HPDE6-E6E7 (cell line): ENCODE measurements around the gene PDE4B.
"Not testable (repeated sequence)": the region's sequence is repeated elsewhere in the genome, so short reads cannot be mapped to it uniquely, and the experiment has no call there.

Experiments used
- DNase-seq: peaks from one replicate; pipeline ENCODE4 v3.0.0; 2011; ENCODE audit warnings: missing footprints; ENCODE audit errors: extremely low spot score

PDE4B gene

DNA sequence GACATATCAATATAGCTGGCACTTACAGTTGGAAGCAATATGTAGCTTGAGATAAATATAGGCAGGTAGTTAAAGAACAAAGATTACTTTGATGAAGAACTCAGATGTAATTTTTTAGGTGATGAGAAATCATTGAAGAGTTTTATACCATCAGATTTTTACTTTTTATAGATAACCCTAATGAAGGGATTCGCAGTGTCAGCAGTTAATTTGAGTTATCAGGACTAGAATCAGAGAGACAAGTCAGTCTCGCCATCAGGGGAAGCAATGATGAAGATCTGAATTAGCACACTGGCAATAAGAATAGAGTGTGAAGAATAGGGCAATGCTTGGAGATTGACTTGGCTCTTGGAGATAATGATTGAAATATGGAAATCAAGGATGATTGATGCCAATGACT, 342.5 kb downstream of the PDE4B start:
- no peak for DNase-seq

DNA sequence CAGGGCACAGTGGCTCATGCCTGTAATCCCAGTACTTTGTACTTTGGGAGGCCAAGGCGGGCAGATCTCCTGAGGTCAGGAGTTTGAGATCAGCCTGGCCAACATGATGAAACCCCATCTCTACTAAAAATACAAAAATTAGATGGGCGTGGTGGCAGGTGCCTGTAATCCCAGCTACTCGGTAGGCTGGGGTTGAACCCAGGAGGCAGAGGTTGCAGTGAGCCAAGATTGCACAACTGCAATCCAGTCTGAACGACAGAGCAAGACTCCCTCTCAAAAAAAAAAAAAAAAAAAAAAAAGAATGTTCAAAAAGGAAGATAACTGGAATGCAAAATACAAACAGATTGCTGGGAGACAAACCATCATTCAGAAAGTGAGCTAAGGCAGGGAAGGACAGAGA, 343.7 kb downstream of the PDE4B start:
- DNase-seq = not testable (repeated sequence)

DNA sequence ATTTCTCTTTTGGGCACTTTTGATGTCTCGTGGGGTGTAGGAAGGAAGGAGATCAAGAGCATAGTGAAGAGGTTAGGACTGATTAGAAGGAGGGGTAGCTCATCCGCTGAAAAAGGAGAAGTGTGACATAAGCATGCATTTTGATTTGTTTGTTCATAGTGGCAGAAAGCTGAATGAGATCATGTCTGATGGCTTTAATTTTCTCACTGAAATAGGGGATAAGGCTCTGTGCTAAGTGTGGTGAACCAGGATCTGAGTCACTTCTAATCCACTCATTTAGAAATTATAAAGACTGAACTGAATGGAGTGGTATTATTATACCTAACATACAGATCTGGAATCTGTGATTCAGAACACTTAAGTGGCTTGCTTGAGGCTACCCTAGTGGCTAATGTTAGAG, 344.5 kb downstream of the PDE4B start:
- DNase-seq = no peak

DNA sequence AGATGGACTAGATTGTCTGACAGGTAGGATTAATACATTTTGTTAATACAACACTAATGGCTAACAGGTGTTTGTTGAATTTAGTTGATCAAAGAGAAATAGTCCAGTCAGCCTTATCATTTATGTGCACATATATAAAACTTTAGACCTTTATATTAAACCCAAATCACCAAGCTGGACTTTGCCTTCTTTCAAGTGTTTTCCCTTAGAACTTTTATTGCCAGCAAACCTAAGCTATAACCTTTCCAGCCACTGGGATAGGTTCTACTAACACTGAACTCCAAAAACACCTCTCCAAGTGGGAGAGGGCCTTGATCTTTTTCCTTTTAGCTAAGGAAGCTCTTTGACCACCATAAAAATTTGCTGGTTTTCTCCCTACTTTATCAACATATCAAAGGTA, 345.9 kb downstream of the PDE4B start:
- no peak for DNase-seq

DNA sequence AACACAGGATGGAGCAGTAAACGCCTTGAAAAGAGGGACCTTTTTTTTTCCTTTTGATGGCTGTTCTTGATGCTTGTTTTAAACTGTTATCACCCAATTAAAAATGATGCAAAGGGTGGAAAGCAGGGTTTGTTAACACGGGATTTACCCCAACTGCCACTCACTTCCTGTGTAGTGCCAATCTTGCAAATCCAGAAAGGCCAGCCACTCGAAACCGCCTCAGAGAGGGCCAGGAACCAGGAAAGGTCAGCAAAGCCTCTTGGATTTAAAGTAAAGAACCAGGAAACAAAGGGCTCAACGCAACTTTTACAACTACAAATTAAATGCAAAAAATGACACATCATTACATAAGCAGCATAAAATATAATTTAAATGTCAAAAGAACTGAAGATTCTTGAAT, 347.4 kb downstream of the PDE4B start:
- DNase-seq = no peak

DNA sequence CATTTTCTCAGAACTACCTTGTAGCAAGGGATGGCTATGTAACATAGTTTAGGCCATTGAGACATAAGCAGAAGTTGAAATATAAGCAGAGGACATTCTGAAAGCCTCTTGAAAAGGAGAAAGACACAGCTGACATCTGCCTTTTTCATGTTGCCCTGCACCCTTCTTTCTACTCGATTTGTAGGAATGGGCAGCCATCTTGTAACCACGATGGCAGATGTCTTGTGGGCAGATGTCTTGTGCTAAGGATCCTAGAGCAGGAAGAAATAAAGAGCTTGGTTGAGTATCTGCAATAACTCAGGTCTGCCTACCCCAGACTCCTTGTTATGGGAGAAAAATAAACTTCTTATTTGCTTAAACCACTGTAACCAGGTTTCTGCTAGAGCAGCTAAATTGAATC, 351.0 kb downstream of the PDE4B start:
- DNase-seq = no peak

DNA sequence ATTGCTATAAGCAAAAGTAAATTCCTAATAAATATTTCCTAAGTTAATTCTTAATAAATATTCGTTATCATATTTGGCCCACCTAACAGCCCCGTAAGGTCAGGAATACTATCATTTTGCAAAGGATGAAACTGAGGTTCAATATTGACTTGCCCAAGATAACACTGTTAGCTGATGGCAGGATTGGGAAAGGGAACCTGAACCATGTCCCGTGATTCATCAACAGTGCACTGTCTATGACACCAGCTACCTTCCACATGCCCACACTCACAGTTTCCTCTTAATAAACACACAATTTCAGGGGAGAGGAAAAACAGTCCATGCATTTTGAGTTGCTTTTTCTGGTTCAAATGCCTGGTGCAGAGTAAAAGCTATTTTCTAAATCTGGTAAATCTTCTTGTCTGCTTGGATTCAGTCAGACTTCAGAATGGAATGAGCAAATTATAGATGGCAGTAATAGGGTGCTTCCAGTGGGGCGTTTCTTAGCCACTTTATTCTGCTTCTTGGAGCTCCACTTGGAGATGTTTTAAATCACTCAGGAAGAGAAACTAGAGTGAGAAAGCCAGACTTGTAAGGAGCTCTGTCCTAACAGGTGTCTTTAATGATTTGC, 354.6 kb downstream of the PDE4B start:
- no peak for DNase-seq

DNA sequence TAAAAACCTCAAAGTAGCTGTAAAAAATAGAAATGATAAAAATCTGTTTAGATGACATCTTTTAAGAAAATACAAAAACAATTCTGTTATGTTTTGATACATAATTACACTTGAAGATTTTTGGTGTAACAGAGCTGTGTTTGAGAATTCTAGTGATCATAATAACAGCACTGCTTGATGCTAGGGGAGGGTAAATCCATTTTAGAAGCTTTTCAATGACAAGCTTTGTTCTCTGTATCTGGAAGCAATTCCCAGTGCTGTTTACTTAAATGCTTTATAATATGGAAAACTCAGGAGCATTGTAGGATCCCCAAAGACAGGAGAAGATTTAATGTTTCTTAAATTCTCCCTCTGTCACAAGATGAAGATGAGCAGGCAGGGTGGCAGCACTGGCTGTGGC, 359.3 kb downstream of the PDE4B start:
- DNase-seq = no peak

DNA sequence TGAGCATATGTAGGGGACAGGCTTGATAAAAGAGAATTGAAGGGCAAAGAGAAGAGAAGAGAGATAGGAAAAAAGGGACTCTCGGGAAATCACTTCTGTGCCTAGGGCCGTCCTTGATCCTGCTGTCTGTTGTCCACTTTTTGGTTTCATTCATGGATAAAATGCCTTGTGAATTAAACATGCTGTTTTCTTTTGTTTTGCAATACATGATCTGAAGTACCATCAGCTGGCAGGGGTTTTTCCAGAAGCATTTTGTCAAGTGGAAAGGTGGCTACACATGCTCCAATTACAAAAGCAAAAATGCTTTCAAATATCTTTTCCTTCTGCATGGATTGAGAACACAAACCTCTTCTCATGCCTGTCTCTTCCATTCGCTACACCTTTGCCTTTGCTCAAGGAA, 361.7 kb downstream of the PDE4B start:
- no peak for DNase-seq

DNA sequence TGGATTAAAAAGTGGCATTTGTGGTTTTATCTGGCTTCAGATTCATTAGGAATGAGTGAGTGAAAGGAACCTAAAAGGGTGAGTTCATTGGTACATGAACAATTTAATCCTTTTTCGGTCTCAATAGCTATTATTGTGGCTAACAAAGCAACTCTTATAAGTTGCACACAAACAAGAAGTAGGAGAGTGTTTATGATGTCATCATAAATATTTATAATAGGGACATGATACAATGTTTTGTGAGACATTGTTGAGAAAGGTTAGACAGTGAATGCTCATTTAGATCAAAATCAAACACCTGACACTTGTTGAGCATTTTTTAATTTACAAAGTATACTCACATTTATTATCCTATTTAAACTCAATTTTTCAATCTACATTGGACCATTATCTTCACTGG, 363.4 kb downstream of the PDE4B start:
- no peak for DNase-seq

DNA sequence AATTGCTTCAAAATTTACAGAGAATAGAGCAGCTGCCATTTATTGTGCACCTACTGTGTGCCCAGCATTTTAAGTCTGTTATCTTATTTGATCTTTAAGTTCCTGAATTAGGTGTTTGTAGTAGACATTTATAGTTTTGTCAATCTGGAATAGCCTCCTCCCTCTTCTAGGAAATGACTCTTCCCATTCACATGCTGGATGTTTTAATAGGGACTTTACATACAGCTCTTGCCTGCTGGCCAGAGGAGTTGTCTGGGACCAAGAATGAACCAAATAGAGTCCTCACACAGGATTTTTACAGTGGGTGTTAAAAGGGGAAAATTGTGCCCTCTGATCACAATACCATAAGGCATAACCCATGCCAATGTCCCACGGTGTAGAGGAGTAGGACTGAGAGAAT, 367.1 kb downstream of the PDE4B start:
- no peak for DNase-seq

DNA sequence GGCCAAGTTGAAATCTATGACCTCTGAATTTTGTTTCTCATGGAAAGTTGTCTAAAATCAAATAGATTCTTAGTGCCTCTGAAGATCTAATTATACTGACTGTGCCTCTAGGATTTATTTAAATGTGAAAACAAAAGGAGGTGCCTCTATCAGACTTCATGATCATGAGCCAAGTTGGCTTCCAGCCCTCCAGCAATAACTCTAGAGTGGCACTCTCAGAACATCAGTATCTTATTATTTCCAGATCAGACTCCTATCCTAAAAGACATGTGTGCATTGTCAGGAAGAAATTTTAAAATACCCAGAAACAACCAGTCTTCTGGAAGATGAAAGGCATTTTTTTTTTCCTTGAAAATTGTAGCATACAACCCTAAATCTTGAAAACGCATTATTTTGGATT, 368.0 kb downstream of the PDE4B start:
- DNase-seq = no peak

DNA sequence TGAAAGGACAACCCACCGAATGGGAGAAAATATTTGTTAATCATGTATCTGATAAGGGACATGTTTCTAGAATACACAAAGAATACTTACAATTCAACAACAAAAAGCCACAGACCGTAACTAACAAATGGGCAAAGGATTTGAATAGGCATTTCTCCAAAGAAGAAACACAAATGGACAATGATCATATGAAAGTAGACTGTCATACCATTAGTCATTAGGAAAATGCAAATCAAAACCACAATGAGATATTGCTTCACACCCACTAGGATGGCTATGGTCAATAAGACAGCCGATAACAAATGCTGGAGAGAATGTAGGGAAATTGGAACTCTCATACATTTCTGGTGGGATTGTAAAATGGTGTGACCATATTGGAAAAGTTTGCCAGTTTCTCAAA, 374.1 kb downstream of the PDE4B start:
- DNase-seq = no peak

DNA sequence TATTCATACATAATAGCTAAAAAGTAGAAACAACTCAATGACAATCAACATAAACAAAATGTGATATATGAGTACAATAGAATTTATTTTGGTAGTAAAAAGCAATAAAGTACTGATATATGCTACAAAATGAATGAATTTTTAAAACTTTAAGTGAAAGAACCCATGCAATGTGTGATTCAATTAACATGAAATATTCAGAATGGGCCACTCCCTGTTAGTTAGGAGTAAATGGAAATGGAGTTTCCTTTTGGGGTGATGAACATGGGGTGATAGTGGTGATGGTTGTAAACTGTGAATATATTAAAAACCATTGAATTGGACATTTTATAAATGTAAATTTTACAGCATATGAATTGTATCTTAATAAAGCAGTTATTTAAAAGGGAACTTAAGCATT, 374.6 kb downstream of the PDE4B start:
- DNase-seq = no peak

DNA sequence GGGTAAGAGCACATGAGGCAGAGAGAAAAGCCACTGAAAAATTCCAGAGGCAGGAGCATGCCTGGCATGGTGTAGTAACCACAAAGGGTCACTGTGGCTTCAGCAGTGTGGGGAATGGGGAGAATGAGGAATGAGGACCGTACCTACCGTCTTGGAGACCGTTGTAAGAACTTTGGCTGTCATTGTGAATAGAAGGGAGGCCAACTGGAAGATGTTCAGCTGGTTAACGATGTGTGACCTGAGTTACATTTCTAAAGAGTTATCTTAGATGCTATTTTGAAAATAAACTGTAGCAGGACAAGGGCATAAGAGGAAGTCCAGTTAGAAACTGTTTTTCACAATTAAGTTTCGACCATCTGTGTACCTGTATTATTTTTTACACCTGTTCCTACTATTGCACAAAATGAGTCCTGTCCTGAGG, 375.8 kb downstream of the PDE4B start:
- no peak for DNase-seq

DNA sequence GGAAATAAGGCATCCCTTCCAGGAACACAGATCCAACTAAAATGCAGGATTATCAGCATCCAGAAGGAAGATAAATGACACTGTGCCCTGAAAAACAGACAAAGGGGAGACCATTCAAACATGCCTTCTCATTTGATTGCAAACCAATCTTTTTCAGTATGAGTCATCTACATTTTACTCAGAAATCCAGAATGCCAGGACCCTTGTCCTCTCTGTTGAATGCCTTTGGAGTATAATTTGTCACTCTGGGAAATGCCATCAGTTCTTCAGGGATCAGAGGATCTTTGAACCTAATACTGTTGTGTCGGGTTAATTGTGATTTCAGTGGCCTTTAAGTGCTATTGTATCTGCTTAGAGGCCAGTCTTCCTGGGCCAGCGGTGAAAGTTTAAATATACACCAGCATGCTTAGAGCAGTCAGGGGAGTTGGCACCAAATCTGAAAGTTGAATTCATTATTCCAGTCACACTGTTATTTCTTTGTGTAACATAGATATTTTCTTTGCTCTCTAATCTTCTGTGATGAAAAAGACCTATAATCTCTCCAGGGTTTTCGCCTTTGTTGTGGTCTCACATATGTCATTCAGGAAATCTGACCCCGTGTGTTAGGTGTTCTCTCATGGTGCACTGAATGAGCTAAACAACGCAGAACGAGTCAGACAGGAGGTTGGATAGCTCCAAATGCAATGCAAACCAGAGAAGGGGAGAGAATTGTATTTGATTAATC, 376.4 kb downstream of the PDE4B start:
- DNase-seq = no peak

DNA sequence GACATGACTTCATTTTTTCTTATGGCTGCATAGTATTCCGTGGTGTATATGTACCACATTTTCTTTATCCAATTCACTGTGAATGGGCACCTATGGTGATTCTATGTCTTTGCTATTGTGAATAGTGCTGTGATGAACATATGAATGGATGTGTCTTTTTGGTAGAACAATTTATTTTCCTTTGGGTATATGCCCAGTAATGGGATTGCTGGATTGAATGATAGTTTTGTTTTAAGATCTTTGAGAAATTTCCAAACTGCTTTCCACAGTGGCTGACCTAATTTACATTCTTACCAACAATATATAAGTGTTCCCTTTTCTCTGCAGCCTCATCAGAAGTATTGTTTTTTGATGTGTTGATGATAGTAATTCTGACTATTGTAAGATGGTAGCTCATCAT, 379.6 kb downstream of the PDE4B start:
- no peak for DNase-seq

DNA sequence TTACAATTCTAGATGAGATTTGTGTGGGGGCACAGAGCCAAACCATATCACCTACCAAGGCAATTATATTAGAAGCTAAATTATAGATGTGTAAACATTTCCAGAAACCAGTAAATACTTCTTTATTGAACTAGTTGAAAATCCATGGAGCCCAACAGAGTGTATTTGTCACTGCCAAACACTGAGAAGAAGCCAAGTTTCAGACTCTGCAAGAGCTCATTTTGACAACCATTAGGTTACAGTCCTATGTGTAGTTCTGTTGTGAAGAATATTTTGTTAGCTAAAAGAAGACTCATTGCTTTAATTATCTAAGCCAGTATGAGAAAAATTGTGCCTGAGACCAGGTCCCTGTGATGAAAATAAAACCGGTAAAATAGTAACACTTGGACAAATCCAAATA, 382.4 kb downstream of the PDE4B start:
- no peak for DNase-seq

DNA sequence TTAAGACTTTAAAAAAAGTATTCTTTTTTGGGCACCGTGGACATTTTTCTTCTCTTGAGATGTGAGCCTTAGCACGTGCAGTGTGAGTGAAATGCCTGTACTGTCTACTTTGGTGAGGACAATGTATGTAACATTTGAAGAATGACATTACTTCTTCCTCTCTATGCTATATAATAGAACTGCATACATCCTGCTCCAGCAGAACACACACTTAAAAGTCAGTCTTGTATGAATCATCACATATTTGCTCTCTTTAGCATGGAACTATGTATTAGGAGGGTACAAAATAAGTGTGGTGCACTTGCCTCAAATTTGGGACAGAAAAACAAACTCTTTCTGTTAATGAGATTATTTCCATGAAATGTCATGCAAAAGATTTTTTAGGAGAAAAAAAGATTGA, 382.9 kb downstream of the PDE4B start:
- DNase-seq = no peak

DNA sequence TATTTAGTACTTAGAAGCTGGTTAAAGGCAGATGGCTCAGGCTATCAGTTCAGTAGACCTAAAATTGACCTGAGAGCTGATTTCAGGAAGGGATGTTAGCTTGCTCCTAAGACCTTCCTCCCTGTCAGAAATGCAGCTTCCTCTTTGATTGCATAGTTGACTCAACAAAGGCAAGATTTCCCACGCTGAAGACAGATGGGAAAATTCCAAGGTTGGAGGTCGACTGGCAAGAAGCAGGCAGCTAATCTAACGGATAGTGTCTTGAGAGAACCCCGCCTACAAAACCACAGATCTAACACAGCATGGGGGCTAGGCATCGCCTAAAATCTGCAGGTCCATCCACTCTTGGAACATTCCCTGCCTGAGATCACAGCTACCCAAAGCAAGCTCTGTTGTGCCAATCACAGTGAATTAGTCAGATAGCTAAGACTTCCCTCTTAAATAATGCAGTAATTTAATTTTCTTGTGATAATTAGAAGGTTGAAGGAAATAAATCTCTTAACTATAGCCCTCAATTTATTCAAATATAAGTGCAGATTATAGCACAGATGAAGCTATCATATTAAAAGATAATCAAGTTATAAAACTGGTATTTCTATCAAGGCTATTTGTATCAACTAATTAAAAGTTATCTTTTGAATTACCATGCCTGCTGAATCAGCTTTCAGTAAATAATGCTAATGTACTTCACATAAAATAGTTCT, 383.5 kb downstream of the PDE4B start:
- no peak for DNase-seq

DNA sequence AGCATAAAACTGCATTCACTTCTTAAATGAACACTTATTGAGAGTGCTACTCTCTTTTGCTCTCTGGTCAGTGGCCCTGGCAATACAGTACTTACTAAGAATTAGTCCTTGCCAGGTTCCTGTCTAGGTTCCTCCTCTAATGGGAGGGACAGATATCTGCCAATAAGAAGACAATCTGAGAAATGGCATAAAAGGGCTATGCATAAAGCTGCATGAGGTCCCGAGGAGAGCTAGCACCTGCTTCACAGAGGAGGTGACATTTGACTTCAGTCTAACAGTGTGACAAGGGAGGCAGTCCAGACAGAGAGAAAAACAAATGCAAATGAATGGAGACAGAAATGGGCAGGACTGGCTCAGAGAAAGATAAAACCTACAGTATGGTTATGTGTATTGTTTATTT, 384.1 kb downstream of the PDE4B start:
- no peak for DNase-seq

DNA sequence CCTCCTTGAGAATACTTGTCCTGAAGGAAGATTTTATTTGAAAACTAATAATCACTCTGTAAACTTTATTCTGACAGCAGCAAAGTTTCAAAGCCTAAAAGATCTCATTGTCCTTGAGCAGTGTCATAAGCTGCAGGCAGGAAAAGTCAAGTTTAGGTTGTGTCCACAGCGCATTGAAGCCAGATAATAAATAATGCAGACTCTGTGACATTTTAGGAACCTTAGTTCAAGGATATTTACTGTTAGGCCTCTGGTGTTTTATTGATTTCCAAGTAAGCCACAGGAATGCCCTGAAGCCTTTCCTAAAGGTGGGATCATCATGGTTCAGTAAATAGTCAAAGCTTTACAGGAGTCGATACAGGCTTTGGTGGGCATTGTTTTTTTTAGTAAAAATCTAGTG, 384.8 kb downstream of the PDE4B start:
- DNase-seq = no peak

DNA sequence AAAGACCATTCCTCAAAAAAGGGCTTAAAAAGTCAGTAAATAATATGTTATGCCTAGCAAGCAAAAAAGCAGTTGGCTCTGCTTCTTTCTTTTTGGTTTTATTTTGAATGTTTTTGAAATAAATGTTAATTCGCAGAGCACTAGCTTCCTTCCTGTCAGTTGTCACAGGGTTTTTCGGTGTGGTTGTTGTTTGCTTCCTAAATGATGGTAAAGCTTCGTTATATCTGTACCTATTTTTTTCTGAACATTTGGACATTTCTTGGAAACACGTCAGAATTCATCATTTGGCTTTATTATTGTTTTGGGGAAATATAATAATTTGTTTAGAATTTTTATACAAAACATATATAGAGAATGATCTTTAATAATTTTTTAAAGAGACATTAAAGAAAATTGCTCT, 389.3 kb downstream of the PDE4B start:
- no peak for DNase-seq
